ENCODE data around the gene UBL5.
A peak's percentile ranks its signal among the peaks of the same experiment; 100 is the strongest.

UBL5 gene

GRCh38 chr19:9857076-9857721 lies 29.5 kb downstream of the UBL5 start:
- DNase-seq: no peak

GRCh38 chr19:9857920-9858746 lies 30.4 kb downstream of the UBL5 start:
- no peak for DNase-seq

- no peak for DNase-seq
Measured at GRCh38 chr19:9858766-9859165, 31.0 kb downstream of the UBL5 start.

- no peak for DNase-seq
Measured at GRCh38 chr19:9860407-9860806, 32.7 kb downstream of the UBL5 start.

- no peak for DNase-seq
Measured at GRCh38 chr19:9861503-9861902, 33.8 kb downstream of the UBL5 start.

- no peak for DNase-seq
Measured at GRCh38 chr19:9862938-9863337, 35.2 kb downstream of the UBL5 start.

GRCh38 chr19:9863759-9864158 lies 36.0 kb downstream of the UBL5 start:
- DNase-seq: no peak

- DNase-seq: peak; percentile 48
Measured at GRCh38 chr19:9865732-9866501, 38.2 kb downstream of the UBL5 start.

- no peak for DNase-seq
Measured at GRCh38 chr19:9868983-9869617, 41.4 kb downstream of the UBL5 start.

- DNase-seq: no peak
Measured at GRCh38 chr19:9871626-9872338, 44.1 kb downstream of the UBL5 start.

- DNase-seq: no peak
Measured at GRCh38 chr19:9872618-9873242, 45.0 kb downstream of the UBL5 start.

- DNase-seq: no peak
Measured at GRCh38 chr19:9875031-9875627, 47.4 kb downstream of the UBL5 start.

- DNase-seq: no peak
Measured at GRCh38 chr19:9875796-9876195, 48.1 kb downstream of the UBL5 start.

GRCh38 chr19:9877780-9878510 lies 50.2 kb downstream of the UBL5 start:
- DNase-seq: peak; percentile 39

GRCh38 chr19:9878511-9879196 lies 50.9 kb downstream of the UBL5 start:
- DNase-seq: no peak

Measured in NCI-H2171 (cell line).